ENCODE measurements around the gene HSPA8. TPM values are rescaled to one million over a fixed set of nuclear protein-coding genes. Genes with fewer than 3 reads are reported as not detected.

HSPA8 gene
- total RNA-seq, 1 donor from 2014 or later: 565 TPM

Other genes starting within 250 kb of the HSPA8 start
- 1.9 TPM for gene CRTAM, start 223.6 kb downstream of the HSPA8 start, total RNA-seq
- 13.3 TPM for gene JHY, start 179.4 kb downstream of the HSPA8 start, total RNA-seq
- gene BSX, start 80.3 kb downstream of the HSPA8 start, total RNA-seq: not detected
- 74.6 TPM for gene CLMP, start 133.1 kb upstream of the HSPA8 start, total RNA-seq

Measured in sciatic nerve (tissue), 1 donor.